DMS79 (cell line): ENCODE measurements around the gene SEMA5B.

Experiments used
- DNase-seq: peaks from one replicate; lab custom pipeline; 2025; lab: John Stamatoyannopoulos, UW

Gene SEMA5B

GRCh38 chr3:123025642-123026521, 1.7 kb downstream of the SEMA5B start:
- DNase-seq: peak; percentile 48

DNA sequence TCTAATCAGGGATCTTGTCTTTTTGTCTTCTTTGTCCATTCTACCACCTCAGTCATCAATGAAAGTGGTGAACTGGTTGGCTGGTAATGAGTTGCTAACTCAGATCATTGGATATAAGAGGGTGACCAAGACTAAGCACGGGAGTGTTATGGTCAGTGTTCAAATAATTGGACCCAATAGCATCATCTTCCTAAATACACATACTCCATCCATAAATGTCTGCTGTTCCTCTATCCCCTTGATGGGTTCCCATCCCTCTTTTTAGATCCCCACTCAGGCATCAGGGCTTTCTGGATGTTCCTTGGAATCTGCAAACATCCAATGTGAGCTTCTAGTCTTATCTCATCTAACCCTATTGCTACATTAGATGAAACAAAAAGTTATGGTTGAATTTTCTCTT, 3.5 kb downstream of the SEMA5B start:
- no peak for DNase-seq

DNA sequence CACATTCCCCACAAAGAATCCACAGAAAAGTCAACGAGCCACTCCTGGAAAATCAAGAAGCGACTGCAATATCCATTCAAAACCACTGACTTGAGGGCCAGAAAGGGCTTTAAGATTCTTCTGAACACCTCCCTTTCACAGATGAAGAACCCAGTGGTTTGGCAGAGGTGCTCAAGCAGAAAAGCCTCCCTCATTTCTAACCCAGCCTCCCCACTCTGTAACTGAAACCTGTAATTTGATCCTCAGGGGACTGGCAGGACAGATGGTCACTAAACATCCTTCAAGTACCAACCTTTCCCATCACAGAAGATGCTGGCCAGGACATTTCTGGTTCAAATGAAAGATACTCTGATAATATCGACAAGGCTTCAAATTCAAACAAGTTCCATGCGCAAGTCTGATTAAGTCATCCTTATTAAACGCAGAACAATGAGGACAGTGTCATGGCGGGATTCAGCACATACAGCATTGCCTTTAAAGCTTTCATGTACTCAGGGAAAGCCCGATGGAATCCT, 5.5 kb downstream of the SEMA5B start:
- peak; percentile 26 for DNase-seq

- no peak for DNase-seq
Measured at GRCh38 chr3:123021388-123021787, 6.2 kb downstream of the SEMA5B start.

DNA sequence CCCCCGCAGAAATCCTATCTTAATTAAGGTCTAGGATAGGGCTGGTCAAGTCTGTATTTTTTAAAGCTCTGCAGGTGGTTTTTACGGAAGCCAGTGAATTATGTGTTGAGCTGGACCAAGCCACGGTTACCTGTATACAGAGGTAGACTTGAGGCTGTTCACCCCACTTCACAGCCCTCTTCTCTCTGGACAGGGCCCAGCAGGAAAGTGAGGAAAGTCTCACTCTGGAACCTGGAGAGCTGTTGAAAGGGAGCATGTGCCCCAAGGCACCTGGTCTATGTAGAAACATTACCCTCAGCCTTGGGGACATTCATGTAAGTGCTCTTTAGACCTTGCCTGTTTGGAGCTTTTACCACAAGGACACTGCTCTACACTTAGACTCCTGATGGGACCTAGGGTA, 6.9 kb downstream of the SEMA5B start:
- no peak for DNase-seq

- DNase-seq: no peak
Measured at GRCh38 chr3:123019591-123019990, 8.0 kb downstream of the SEMA5B start.

DNA sequence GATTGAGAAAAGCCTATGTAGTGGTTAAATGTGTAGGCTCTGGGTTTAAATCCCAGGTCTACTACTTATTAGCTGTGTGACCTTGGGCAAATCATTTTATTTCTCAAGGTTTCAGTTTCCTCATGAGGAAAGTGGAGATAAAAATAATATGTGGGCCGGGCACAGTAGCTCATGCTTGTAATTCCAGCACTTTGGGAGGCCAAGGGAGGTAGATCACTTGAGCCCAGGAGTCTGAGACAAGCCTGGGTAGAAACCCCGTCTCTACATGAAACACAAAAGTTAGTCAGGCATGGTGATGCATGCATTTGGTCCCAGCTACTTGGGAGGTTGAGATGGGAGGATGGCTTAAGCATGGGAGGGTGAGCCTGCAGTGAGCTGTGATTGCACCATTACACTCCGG, 8.4 kb downstream of the SEMA5B start:
- no peak for DNase-seq

DNA sequence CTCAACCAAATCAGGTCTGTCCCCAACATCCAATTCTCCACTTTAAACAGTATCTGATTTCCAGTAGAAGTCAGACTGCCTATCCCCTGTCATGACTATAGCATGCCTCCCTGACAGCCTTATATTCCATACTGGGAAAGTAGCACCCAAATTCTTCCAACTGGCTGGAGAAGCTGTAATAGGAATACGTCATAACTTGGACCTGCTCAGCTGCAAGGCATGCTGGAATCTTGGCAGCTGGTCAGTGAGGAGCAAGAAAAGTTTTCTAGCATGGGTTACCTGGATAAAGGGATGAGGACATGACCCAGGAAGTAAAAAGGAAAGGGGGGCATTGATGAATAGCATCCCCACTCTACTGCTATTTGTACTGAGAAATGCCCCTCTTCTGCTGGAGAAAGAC, 8.9 kb downstream of the SEMA5B start:
- DNase-seq: no peak

- no peak for DNase-seq
Measured at GRCh38 chr3:123015596-123015995, 12.0 kb downstream of the SEMA5B start.

- DNase-seq: no peak
Measured at GRCh38 chr3:123013876-123014275, 13.7 kb downstream of the SEMA5B start.

DNA sequence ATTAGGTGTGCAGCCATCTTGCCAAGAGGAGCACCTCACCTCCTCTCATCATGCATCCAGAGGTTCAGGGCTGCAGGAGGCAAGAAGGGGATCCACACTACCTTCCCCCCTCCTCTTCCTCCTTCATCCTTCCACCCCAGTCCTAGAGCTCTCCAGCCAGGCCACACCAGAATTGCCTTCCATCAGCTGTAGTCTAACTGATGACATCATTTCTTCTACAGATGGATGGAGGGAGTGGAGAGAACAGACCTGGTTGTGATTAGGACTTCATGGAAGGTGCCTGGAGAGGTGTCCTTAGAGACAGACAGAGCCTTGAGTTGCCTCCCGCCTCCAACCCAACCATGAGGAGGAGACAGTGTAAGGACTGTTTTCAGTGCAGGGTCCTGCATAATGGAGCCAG, 14.9 kb downstream of the SEMA5B start:
- no peak for DNase-seq

DNA sequence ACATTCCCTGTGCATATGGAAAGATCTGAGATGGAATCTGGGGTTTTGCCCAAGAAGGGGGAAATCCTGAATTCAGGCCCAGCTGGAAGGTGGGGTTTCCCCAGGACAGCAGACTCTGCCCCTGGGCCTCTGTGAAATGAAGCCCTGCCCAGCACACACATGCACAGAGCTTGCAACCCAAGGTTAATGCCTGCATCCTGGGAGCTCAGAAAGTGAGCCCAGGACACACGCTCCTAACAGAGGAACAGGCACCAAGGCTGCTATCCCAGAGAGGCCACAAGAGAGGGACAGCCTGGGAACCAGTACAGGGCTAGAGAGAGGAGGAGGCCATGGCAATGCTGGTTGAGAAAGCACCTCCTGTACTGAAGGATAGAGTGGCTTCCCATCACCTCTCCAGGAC, 16.1 kb downstream of the SEMA5B start:
- DNase-seq: no peak

- no peak for DNase-seq
Measured at GRCh38 chr3:123008840-123009239, 18.7 kb downstream of the SEMA5B start.

DNA sequence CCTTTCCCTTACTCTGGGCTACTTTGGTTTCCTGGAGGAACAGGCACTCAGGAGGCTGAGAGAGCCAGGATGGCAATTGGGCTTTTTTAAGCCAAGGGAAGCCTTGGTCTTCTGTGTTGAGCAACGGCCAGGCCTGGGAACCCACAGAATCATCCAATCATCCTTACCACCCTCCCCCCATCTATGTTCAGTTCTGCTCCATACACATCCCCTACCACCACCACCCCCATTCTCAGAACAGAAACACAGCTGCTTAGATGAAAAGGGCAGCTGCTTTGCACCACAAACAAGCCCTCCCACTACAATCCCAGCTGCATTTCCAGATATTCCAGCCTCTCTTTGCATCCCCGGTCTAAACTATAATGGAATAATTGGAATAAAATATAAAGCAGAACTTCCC, 21.0 kb downstream of the SEMA5B start:
- no peak for DNase-seq

DNA sequence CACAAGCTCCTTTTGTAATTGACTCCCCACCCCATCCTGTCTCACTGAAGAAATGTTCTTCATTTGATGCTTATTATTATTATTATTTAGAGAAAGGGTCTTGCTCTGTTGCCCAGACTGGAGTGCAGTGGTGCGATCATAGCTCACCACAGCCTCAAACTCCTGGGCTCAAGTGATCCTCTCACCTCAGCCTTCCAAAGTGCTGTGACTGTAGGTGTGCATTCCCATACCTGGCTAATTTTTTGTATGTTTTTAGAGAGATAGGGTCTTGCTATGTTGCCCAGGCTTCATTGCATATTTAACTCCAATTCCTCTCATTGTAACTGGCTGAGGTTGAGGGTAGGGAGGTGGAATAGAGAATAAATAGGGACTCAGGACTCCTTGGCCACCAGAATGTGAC, 22.3 kb downstream of the SEMA5B start:
- no peak for DNase-seq

DNA sequence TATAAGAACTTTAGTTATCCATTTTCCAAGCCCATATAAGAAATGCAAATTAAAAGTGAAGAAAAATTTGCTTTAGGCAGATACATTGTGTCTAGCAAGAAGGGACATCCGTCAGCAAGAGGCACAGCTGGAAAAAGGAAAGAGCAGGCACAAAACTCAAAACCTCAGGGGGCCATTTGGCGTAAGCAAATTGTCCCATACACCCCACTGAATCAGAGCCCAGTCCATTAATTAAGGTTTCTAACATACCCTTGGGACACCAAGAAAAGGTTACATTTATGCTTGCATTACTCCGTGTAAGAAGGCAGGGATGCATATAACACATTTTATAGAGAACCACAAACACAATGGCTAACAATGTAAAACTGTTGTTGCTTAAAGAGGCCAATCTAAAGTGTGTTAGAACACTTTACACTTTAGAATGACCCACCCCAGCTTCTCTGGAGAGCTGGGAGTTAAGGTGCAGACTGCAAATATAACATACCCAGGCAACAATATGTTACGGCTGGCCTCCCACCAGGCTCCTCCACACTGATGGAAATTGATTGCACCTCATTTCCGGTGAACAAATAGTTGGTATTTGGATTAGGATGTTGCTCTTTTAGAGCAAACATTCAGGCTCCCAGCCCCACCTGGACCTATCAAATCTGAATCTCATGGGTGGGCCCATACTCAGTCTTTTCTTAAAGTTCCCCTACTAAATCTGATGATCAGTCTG, 23.2 kb downstream of the SEMA5B start:
- DNase-seq: no peak

DNA sequence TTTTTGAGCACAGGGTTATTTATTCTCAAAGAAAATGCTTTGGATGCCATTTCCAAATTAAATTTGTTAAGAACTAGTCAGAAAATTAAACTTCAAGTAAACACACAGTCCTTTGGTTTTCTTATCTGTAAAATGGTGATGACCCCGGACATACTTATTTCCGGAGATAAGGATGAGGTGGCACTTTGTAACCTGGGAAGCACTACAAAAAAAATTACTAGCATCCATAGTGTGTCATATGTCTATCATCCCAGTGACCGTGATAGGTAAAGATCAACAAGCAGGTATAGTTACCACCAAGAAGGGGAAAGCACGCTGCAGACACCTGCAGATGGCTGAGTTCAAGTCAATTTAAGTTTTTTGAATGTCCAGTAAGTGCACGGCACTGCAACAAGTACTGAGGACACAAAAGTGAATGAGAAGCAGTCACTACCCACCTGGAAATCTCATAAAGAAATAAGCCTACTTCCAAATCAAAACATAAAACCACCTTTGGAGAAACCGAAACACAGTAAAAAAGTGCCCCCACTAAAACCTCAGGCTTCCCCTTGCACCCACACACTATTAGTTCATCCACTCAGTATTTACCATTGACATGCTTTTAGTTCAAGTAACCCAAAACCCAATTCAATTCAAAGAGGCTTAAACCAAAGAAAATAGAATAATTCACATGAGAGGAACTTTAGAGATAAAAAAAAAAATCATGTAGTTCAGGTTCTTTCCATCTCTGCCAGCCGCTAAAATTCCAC, 24.6 kb downstream of the SEMA5B start:
- no peak for DNase-seq

- DNase-seq: no peak
Measured at GRCh38 chr3:123002100-123002748, 25.3 kb downstream of the SEMA5B start.

- DNase-seq: no peak
Measured at GRCh38 chr3:122998856-122999255, 28.7 kb downstream of the SEMA5B start.

- no peak for DNase-seq
Measured at GRCh38 chr3:122998206-122998605, 29.4 kb downstream of the SEMA5B start.

DNA sequence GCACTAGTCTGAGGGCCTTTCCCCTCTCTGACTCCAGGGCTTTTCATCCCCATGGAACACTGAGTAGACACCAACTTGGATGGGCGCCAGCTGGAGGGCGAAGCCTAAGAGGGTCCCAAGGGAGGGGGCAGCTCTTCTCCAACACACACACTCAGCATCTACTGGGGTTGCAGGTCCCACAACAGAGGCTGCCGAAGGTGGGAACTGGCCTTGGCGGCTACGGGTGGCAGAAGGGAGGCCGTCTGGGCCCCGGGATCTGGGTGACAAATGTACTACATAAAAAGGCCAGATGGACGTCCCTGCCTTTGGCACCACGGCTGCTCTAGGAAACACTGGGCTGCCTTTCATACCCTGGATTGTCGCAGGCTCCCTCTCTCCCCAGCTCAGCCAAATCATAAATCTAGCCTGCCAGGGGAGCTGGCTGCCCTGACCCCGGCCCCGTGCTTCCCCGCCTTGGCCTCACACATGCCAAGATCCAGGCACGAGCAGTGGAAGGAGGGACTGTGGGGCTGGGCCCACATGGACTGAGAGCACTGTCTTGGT, 31.5 kb downstream of the SEMA5B start:
- DNase-seq: peak; percentile 14

DNA sequence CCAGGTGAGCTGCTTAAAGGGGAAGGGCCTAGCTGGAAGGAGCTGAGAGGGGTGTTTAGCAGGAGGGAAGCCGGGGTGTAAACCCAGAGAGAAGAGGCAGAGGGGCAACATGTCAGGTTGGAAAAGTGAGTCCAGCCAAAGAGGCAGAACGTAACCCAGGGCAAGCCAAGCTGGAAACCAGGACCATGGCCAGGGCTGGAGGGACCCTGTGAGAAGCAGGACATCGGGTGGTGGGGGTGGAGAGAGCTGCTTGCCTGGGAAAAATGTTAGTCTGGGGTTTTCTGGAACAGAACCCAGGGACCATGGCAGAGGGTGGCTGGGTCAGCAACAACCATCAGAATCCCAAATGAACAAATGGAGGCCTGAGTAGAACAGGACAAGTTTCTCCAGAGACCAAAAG, 32.6 kb downstream of the SEMA5B start:
- DNase-seq: no peak
